Caco-2 (cell line): ENCODE measurements around the gene MAB21L3. TPM values are rescaled to one million over a fixed set of nuclear protein-coding genes. Genes with fewer than 3 reads are reported as not detected.

Experiments used
- BruUV-seq: library from RNA; stranded (reverse); fragments of 400-500 nt; replicated peaks from 2 replicates; lab custom pipeline; 2021; lab: Mats Ljungman, UMichigan
- CTCF ChIA-PET: fragments of 300-600 bp; sonication (Branson Sonifier 250); formaldehyde crosslinking; loops from one replicate; lab custom pipeline; 2022; ENCODE audit warnings: antibody characterized with exemption; lab: Charles Lee
- POLR2A ChIA-PET: fragments of 300-600 bp; sonication (Branson Sonifier 250); formaldehyde crosslinking; loops from one replicate; lab custom pipeline; 2022; ENCODE audit warnings: antibody characterized with exemption; lab: Charles Lee
- DNase-seq, 2 experiments: peaks; one replicate each; pipeline versions ENCODE4 v3.0.0 to v3.0.0-alpha.2; 2020 to 2022
- H3K27me3 ChIP-seq: replicated peaks from 2 replicates; pipeline ENCODE4 v1.6.0; 2011; ENCODE audit warnings: low read length; ENCODE audit not compliant: control insufficient read depth, insufficient read depth
- H3K36me3 ChIP-seq: 2 replicates; pipeline ENCODE4 v1.5.1; 2011; ENCODE audit warnings: low read length; ENCODE audit not compliant: control insufficient read depth, insufficient read depth
- H3K4me1 ChIP-seq: fragments of 250-450 bp; sonication (Bioruptor Pico); 2 replicates; pipeline ENCODE4 v1.5.1; 2020; ENCODE audit warnings: mild to moderate bottlenecking
- H3K4me3 ChIP-seq: 2 replicates; pipeline ENCODE4 v1.5.1; 2011; ENCODE audit warnings: low read depth, mild to moderate bottlenecking, control low read depth, low read length
- H3K9me3 ChIP-seq: fragments of 250-450 bp; sonication (Bioruptor Pico); 2 replicates; pipeline ENCODE4 v1.5.1; 2020; ENCODE audit warnings: mild to moderate bottlenecking, moderate library complexity
- H3K27ac Mint-ChIP-seq: one replicate; pipeline ENCODE4 v1.8.0; 2022; ENCODE audit warnings: mixed read lengths; ENCODE audit not compliant: unreplicated experiment
- H3K27me3 Mint-ChIP-seq: one replicate; pipeline ENCODE4 v1.8.0; 2022; ENCODE audit warnings: mixed read lengths; ENCODE audit not compliant: insufficient read depth, unreplicated experiment
- H3K36me3 Mint-ChIP-seq: one replicate; pipeline ENCODE4 v1.8.0; 2022; ENCODE audit warnings: mild to moderate bottlenecking, mixed read lengths; ENCODE audit not compliant: insufficient read depth, unreplicated experiment
- H3K4me1 Mint-ChIP-seq: one replicate; pipeline ENCODE4 v1.8.0; 2022; ENCODE audit warnings: low read depth, mixed read lengths; ENCODE audit not compliant: unreplicated experiment
- H3K4me3 Mint-ChIP-seq: one replicate; pipeline ENCODE4 v1.8.0; 2022; ENCODE audit warnings: mild to moderate bottlenecking, moderate library complexity, mixed read lengths; ENCODE audit not compliant: unreplicated experiment
- H3K9me3 Mint-ChIP-seq: one replicate; pipeline ENCODE4 v1.8.0; 2022; ENCODE audit warnings: mixed read lengths; ENCODE audit not compliant: unreplicated experiment
- intact Hi-C: fragments of 100-400 bp; cut with micrococcal nuclease; formaldehyde crosslinking; loops from one replicate; pipeline ENCODE4 v1.10.0; 2022; ENCODE audit not compliant: unreplicated experiment
- total RNA-seq: library from RNA; stranded (reverse); gene quantifications from 2 replicates; pipeline ENCODE4 v1.2.3, GENCODE V29; 2022
- TF ChIP-seq, protein P1 (sequence below), 2 experiments: fragments of 200-600 bp in 1 of 2; IDR thresholded peaks; 1 replicate in 1 of 2; 2 replicates in 1 of 2; pipeline versions ENCODE4 v1.5.1 to v1.8.0; 2011 to 2022; ENCODE audit warnings: antibody characterized with exemption in 1 of 2, control low read depth in 1 of 2, inconsistent platforms in 1 of 2, low read depth in 1 of 2, low read length in 1 of 2, mild to moderate bottlenecking in 1 of 2, moderate library complexity in 1 of 2; ENCODE audit not compliant: insufficient read depth in 1 of 2, severe bottlenecking in 1 of 2, unreplicated experiment in 1 of 2

The MAB21L3 gene
- total RNA-seq, 1 experiment from 2014 or later: 0.66 TPM

DNA sequence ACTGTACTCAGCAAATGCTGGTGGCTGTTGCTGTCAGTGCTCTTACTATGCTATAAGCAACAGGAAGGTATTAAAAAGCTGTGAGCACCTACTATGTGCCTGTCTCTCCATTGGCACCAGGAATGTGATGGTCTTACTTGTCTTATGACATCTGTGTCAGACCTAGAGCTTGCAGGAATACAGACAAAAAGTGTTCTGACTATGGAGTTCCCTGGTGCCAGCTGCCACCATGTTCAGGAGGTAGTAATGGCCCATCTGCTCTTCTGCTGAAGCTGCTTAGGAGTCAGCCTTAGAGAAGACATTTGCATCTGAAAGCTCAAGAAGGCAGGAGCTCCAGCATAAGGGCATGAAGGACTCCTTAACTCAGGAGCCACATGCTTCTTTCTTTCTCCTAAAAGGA, 52.3 kb downstream of the MAB21L3 start:
- no peaks in the 10 kb centered on the region for H3K27me3 Mint-ChIP-seq
- Histone ChIP-seq H3K27me3 (no peaks in the 10 kb centered on the region), H3K4me1 (no peaks in the 10 kb centered on the region), H3K36me3 (no peaks in the 10 kb centered on the region), H3K9me3 (no peaks in the 10 kb centered on the region), H3K4me3 (no peak overlapping the region)
- BruUV-seq: no TSS peak
- intact Hi-C loops: no loop called here
- H3K27ac Mint-ChIP-seq: no peak overlapping the region
- TF ChIP-seq, protein P1, sequence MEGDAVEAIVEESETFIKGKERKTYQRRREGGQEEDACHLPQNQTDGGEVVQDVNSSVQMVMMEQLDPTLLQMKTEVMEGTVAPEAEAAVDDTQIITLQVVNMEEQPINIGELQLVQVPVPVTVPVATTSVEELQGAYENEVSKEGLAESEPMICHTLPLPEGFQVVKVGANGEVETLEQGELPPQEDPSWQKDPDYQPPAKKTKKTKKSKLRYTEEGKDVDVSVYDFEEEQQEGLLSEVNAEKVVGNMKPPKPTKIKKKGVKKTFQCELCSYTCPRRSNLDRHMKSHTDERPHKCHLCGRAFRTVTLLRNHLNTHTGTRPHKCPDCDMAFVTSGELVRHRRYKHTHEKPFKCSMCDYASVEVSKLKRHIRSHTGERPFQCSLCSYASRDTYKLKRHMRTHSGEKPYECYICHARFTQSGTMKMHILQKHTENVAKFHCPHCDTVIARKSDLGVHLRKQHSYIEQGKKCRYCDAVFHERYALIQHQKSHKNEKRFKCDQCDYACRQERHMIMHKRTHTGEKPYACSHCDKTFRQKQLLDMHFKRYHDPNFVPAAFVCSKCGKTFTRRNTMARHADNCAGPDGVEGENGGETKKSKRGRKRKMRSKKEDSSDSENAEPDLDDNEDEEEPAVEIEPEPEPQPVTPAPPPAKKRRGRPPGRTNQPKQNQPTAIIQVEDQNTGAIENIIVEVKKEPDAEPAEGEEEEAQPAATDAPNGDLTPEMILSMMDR (IDR thresholded peaks at IDR 0.05; ENCODE audit: insufficient read depth in 1 of 2, low read depth in 1 of 2, low read length in 1 of 2, severe bottlenecking in 1 of 2, unreplicated experiment in 1 of 2): no peak
- no peak for DNase-seq
- H3K36me3 Mint-ChIP-seq: no peaks in the 10 kb centered on the region
- H3K9me3 Mint-ChIP-seq: no peaks in the 10 kb centered on the region
- CTCF ChIA-PET: no interaction called here
- H3K4me1 Mint-ChIP-seq: no peaks in the 10 kb centered on the region
- POLR2A ChIA-PET: no interaction called here
- H3K4me3 Mint-ChIP-seq: no peak overlapping the region

DNA sequence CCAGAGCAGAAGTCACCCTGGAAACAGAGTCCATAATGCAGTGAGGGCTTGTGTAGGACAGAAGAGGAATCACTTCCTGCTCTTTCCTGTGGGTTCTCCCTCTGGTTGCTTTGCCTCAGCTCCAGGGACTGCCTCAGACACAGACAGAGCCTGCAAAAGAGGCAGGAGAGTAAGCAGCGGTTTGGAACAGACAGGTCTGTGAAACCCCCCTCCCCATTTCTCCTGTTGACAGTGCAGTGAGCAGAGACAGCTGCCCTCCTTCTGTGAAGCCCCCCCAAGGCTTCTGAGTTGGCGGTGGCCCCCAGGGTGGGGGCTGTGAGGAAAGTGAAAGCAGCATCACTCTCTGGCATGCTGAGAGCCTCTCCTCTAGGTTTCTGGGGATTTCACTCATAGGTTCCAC, 53.0 kb downstream of the MAB21L3 start:
- Histone ChIP-seq H3K36me3 (no peaks in the 10 kb centered on the region), H3K27me3 (no peaks in the 10 kb centered on the region), H3K9me3 (no peaks in the 10 kb centered on the region), H3K4me1 (no peaks in the 10 kb centered on the region), H3K4me3 (no peak overlapping the region)
- ChIA-PET POLR2A (no interaction called here), CTCF (no interaction called here)
- no peak overlapping the region for H3K27ac Mint-ChIP-seq
- TF ChIP-seq, protein P1 (IDR thresholded peaks at IDR 0.05; ENCODE audit: insufficient read depth in 1 of 2, low read depth in 1 of 2, low read length in 1 of 2, severe bottlenecking in 1 of 2, unreplicated experiment in 1 of 2): no peak
- H3K27me3 Mint-ChIP-seq: no peaks in the 10 kb centered on the region
- no TSS peak for BruUV-seq
- H3K36me3 Mint-ChIP-seq: no peaks in the 10 kb centered on the region
- H3K9me3 Mint-ChIP-seq: no peaks in the 10 kb centered on the region
- intact Hi-C loops: no loop called here
- DNase-seq: no peak
- H3K4me3 Mint-ChIP-seq: no peak overlapping the region
- peaks cover 4% of the 10 kb centered on the region for H3K4me1 Mint-ChIP-seq

DNA sequence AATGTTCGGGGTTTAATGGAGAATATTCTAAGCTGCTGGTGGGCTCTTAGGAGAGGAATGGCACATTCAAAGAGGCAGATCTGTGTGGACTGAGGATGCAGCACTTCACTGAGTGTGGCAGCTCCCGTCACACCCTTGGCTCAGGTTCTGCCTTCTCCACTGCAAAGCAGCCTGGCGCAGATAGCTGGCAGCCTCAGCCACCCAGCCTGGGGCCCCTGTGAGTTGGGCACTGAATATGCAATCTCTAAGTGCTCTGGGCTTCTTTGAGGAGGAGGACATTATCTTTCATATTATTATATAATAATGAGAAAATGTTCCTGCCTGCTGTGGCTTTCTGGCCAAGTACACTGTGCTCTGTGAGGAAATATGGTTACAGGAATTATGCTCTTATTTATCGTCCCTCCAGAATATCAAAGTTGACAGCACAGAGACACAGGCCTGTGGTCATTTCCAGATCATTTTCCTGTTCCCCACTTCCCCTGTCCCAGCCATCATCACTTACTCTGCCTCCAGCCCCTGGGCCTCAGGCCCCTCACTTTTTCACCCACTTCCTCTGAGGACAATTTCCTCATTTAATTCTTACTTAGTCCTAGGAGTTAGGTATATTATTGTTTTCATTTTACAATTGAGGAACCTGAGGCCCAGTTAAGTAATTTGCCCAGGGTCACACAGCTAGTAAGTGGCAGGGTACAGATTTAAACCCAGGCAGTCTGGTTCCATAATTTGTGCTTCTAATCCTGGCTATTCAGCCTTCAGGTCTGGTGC, 53.6 kb downstream of the MAB21L3 start:
- H3K4me1 ChIP-seq: no peaks in the 10 kb centered on the region
- BruUV-seq: no TSS peak
- intact Hi-C loops: no loop called here
- POLR2A ChIA-PET: no interaction called here
- CTCF ChIA-PET: no interaction called here
- no peaks in the 10 kb centered on the region for H3K9me3 ChIP-seq
- no peak overlapping the region for H3K27ac Mint-ChIP-seq
- no peak overlapping the region for H3K4me3 Mint-ChIP-seq
- H3K9me3 Mint-ChIP-seq: no peaks in the 10 kb centered on the region
- H3K27me3 ChIP-seq: no peaks in the 10 kb centered on the region
- TF ChIP-seq, protein P1 (IDR thresholded peaks at IDR 0.05; ENCODE audit: insufficient read depth in 1 of 2, low read depth in 1 of 2, low read length in 1 of 2, severe bottlenecking in 1 of 2, unreplicated experiment in 1 of 2): no peak
- H3K36me3 ChIP-seq: no peaks in the 10 kb centered on the region
- no peaks in the 10 kb centered on the region for H3K27me3 Mint-ChIP-seq
- no peaks in the 10 kb centered on the region for H3K36me3 Mint-ChIP-seq
- no peak overlapping the region for H3K4me3 ChIP-seq
- DNase-seq: no peak
- peaks cover 7% of the 10 kb centered on the region for H3K4me1 Mint-ChIP-seq
